ENCODE data around the gene EFCAB5.

Gene EFCAB5

GRCh38 chr17:30041551-30041950, 100.1 kb downstream of the EFCAB5 start:
- H3K4me3 ChIP-seq (ENCODE audit: low read depth, low read length), result no peak overlapping the region
- DNase-seq (ENCODE audit: low read depth), result no peak
- TF ChIP-seq CTCF (conservative IDR thresholded peaks at IDR 0.05; ENCODE audit: low read depth, low read length), result no peak

GRCh38 chr17:30062372-30062771, 120.9 kb downstream of the EFCAB5 start:
- TF ChIP-seq CTCF (conservative IDR thresholded peaks at IDR 0.05; ENCODE audit: low read depth, low read length), result no peak
- H3K4me3 ChIP-seq (ENCODE audit: low read depth, low read length), result no peak overlapping the region
- DNase-seq (ENCODE audit: low read depth), result no peak

GRCh38 chr17:30064738-30065137, 123.3 kb downstream of the EFCAB5 start:
- no peak for DNase-seq (ENCODE audit: low read depth)
- no peak for TF ChIP-seq CTCF (conservative IDR thresholded peaks at IDR 0.05; ENCODE audit: low read depth, low read length)
- no peak overlapping the region for H3K4me3 ChIP-seq (ENCODE audit: low read depth, low read length)

- DNase-seq (ENCODE audit: low read depth), result no peak
- no peak overlapping the region for H3K4me3 ChIP-seq (ENCODE audit: low read depth, low read length)
- no peak for TF ChIP-seq CTCF (conservative IDR thresholded peaks at IDR 0.05; ENCODE audit: low read depth, low read length)
Observed at GRCh38 chr17:30068465-30068864, 127.0 kb downstream of the EFCAB5 start.

- no peak for DNase-seq (ENCODE audit: low read depth)
- H3K4me3 ChIP-seq (ENCODE audit: low read depth, low read length), result no peak overlapping the region
- no peak for TF ChIP-seq CTCF (conservative IDR thresholded peaks at IDR 0.05; ENCODE audit: low read depth, low read length)
Observed at GRCh38 chr17:30074254-30074653, 132.8 kb downstream of the EFCAB5 start.

- peak; percentile 9 for DNase-seq (ENCODE audit: low read depth)
- no peak for TF ChIP-seq CTCF (conservative IDR thresholded peaks at IDR 0.05; ENCODE audit: low read depth, low read length)
- no peak overlapping the region for H3K4me3 ChIP-seq (ENCODE audit: low read depth, low read length)
Observed at GRCh38 chr17:30074730-30075129, 133.3 kb downstream of the EFCAB5 start.

- H3K4me3 ChIP-seq (ENCODE audit: low read depth, low read length), result no peak overlapping the region
- no peak for TF ChIP-seq CTCF (conservative IDR thresholded peaks at IDR 0.05; ENCODE audit: low read depth, low read length)
- no peak for DNase-seq (ENCODE audit: low read depth)
Observed at GRCh38 chr17:30082773-30083172, 141.3 kb downstream of the EFCAB5 start.
